Gastrocnemius medialis (tissue), 4 donors: ENCODE measurements around the gene SSR4.

Experiments
- CTCF ChIP-seq, 5 experiments: fragments of 450-650 bp in 3 of 5; fragments of 200-600 bp in 2 of 5; sonication (generic) in 2 of 5; IDR thresholded peaks in 4 of 5; conservative IDR thresholded peaks in 1 of 5; 1 replicate in 4 of 5; 2 replicates in 1 of 5; pipeline ENCODE4 v1.5.1; 2016 to 2019; ENCODE audit warnings: antibody characterized with exemption in 5 of 5, mild to moderate bottlenecking in 3 of 5, moderate library complexity in 3 of 5
- POLR2A ChIP-seq, 2 donors: fragments of 450-650 bp; IDR thresholded peaks; one replicate each; pipeline ENCODE4 v1.6.1; 2017; ENCODE audit warnings: antibody characterized with exemption in 2 of 2, mild to moderate bottlenecking in 2 of 2, moderate library complexity in 2 of 2

- TF ChIP-seq CTCF (IDR thresholded peaks at IDR 0.05 in 4 of 5, conservative IDR thresholded peaks at IDR 0.05 in 1 of 5): no peak
- TF ChIP-seq POLR2A (IDR thresholded peaks at IDR 0.05): no peak
Observed at GRCh38 chrX:153845842-153846241, 51.4 kb downstream of the SSR4 start.
